H1 (cell line): Measurements from ENCODE around the gene ZNF225. TPM values are rescaled to one million over a fixed set of nuclear protein-coding genes. Genes with fewer than 3 reads are reported as not detected.

Experiments
- CTCF ChIA-PET: fragments of 300-600 bp; sonication (Branson Sonifier 250); formaldehyde crosslinking; loops from one replicate; lab custom pipeline; 2021; ENCODE audit not compliant: partially characterized antibody; lab: Charles Lee
- POLR2A ChIA-PET: fragments of 300-600 bp; sonication (Branson Sonifier 250); formaldehyde crosslinking; loops from one replicate; lab custom pipeline; 2021; ENCODE audit warnings: inconsistent platforms; ENCODE audit not compliant: partially characterized antibody; lab: Charles Lee
- DNase-seq, 2 experiments: peaks; one replicate each; pipeline versions ENCODE4 v3.0.0 to v3.0.0-alpha.2; 2010 to 2022; ENCODE audit warnings: low spot score in 2 of 2, low read depth in 1 of 2, mixed read lengths in 1 of 2
- FAIRE-seq: peaks from 2 replicates; lab custom pipeline; 2011; peaks lifted over from hg19 to GRCh38; lab: Jason Lieb, UNC
- H2AFZ ChIP-seq: 2 replicates; pipeline ENCODE4 v1.8.1; 2012; ENCODE audit warnings: low read length, inconsistent platforms
- H2AK5ac ChIP-seq: 2 replicates; pipeline ENCODE4 v1.6.1; 2013; ENCODE audit warnings: low read depth, low read length
- H2BK120ac ChIP-seq: replicated peaks from 2 replicates; pipeline ENCODE3; 2013; ENCODE audit warnings: low read depth, low read length, inconsistent platforms
- H2BK12ac ChIP-seq: 2 replicates; pipeline ENCODE4 v1.6.1; 2013; ENCODE audit warnings: low read depth, low read length
- H2BK15ac ChIP-seq: 2 replicates; pipeline ENCODE4 v1.6.1; 2013; ENCODE audit warnings: low read length
- H2BK20ac ChIP-seq: 2 replicates; pipeline ENCODE4 v1.6.1; 2013; ENCODE audit warnings: low read length
- H2BK5ac ChIP-seq: 2 replicates; pipeline ENCODE4 v1.6.1; 2013; ENCODE audit warnings: low read depth, low read length
- H3K14ac ChIP-seq: 2 replicates; pipeline ENCODE4 v1.6.1; 2013; ENCODE audit warnings: inconsistent platforms; ENCODE audit not compliant: insufficient read length
- H3K18ac ChIP-seq: 2 replicates; pipeline ENCODE4 v1.6.1; 2013; ENCODE audit warnings: low read length; ENCODE audit errors: extremely low read depth
- H3K23ac ChIP-seq: 2 replicates; pipeline ENCODE4 v1.6.1; 2013; ENCODE audit warnings: inconsistent platforms; ENCODE audit not compliant: insufficient read length
- H3K23me2 ChIP-seq: 2 replicates; pipeline ENCODE4 v1.6.1; 2013; ENCODE audit warnings: low read depth, low read length
- H3K27ac ChIP-seq: 2 replicates; pipeline ENCODE4 v1.6.1; 2011; ENCODE audit warnings: low read depth, low read length, inconsistent platforms
- H3K27me3 ChIP-seq, 4 experiments: replicated peaks in 1 of 4; 1 replicate in 1 of 4; 2 replicates in 3 of 4; pipeline versions ENCODE4 v1.6.1 to v1.8.1; 2011 to 2013; ENCODE audit warnings: low read length in 3 of 4, mild to moderate bottlenecking in 3 of 4, inconsistent platforms in 2 of 4, mixed read lengths in 2 of 4, moderate library complexity in 1 of 4; ENCODE audit not compliant: control insufficient read depth in 3 of 4, insufficient read depth in 3 of 4; ENCODE audit errors: extremely low read depth in 1 of 4
- H3K36me3 ChIP-seq, 4 experiments: 2 replicates each; pipeline versions ENCODE4 v1.6.1 to v1.8.1; 2011 to 2013; ENCODE audit warnings: mild to moderate bottlenecking in 4 of 4, low read length in 3 of 4, moderate library complexity in 2 of 4, control low read depth in 1 of 4, inconsistent platforms in 1 of 4; ENCODE audit not compliant: insufficient read depth in 4 of 4, control insufficient read depth in 2 of 4
- H3K4ac ChIP-seq: replicated peaks from 2 replicates; pipeline ENCODE3; 2013; ENCODE audit warnings: low read length, low read depth, mixed read lengths, inconsistent platforms; ENCODE audit not compliant: insufficient read length
- H3K4me1 ChIP-seq, 4 experiments: replicated peaks in 1 of 4; 1 replicate in 1 of 4; 2 replicates in 3 of 4; pipeline versions ENCODE4 v1.6.1 to v1.8.1; 2011 to 2013; ENCODE audit warnings: low read length in 3 of 4, inconsistent platforms in 2 of 4, mixed read lengths in 1 of 4; ENCODE audit not compliant: insufficient read depth in 4 of 4, control insufficient read depth in 3 of 4
- H3K4me2 ChIP-seq, 2 experiments: 2 replicates each; pipeline versions ENCODE4 v1.6.1 to v1.8.1; 2011 to 2013; ENCODE audit warnings: low read depth in 2 of 2, low read length in 2 of 2, control low read depth in 1 of 2, inconsistent platforms in 1 of 2, mild to moderate bottlenecking in 1 of 2; ENCODE audit not compliant: insufficient read depth in 1 of 2
- H3K4me3 ChIP-seq, 4 experiments: fragments of 200-600, 300-600 bp in 1 of 4; sonication (generic), shearing (Covaris generic), sonication (Bioruptor Twin) in 1 of 4; 2 replicates each; pipeline versions ENCODE4 v1.5.1 to v1.8.1; 2011 to 2016; ENCODE audit warnings: low read length in 4 of 4, low read depth in 3 of 4, control low read depth in 2 of 4, inconsistent platforms in 2 of 4, mild to moderate bottlenecking in 2 of 4, mixed read lengths in 1 of 4, moderate library complexity in 1 of 4; ENCODE audit not compliant: insufficient read depth in 2 of 4; ENCODE audit errors: extremely low read depth in 1 of 4
- H3K56ac ChIP-seq: replicated peaks from 2 replicates; pipeline ENCODE3; 2013; ENCODE audit warnings: low read depth, mild to moderate bottlenecking, mixed read lengths, low read length, inconsistent platforms; ENCODE audit not compliant: insufficient read length
- H3K79me1 ChIP-seq: 2 replicates; pipeline ENCODE4 v1.6.1; 2013; ENCODE audit warnings: low read depth, low read length, control low read depth
- H3K79me2 ChIP-seq, 2 experiments: 2 replicates each; pipeline versions ENCODE4 v1.6.1 to v1.8.1; 2012 to 2013; ENCODE audit warnings: low read length in 2 of 2, mild to moderate bottlenecking in 2 of 2, inconsistent platforms in 1 of 2; ENCODE audit not compliant: insufficient read depth in 2 of 2, control insufficient read depth in 1 of 2
- H3K9ac ChIP-seq, 4 experiments: replicated peaks in 1 of 4; 1 replicate in 1 of 4; 2 replicates in 3 of 4; pipeline versions ENCODE4 v1.6.1 to v1.8.1; 2011 to 2013; ENCODE audit warnings: low read depth in 3 of 4, low read length in 3 of 4, control low read depth in 2 of 4, mild to moderate bottlenecking in 2 of 4, moderate library complexity in 2 of 4, inconsistent platforms in 1 of 4; ENCODE audit errors: extremely low read depth in 1 of 4
- H3K9me3 ChIP-seq, 2 experiments: 2 replicates each; pipeline versions ENCODE4 v1.6.1 to v1.8.1; 2012 to 2013; ENCODE audit warnings: mild to moderate bottlenecking in 2 of 2, moderate library complexity in 2 of 2, control low read depth in 1 of 2, inconsistent platforms in 1 of 2, low read depth in 1 of 2, low read length in 1 of 2, mixed read lengths in 1 of 2; ENCODE audit not compliant: insufficient read depth in 2 of 2
- H4K20me1 ChIP-seq, 2 experiments: replicated peaks in 1 of 2; 2 replicates each; pipeline versions ENCODE3 to v1.8.1; 2011 to 2013; ENCODE audit warnings: inconsistent platforms in 2 of 2, low read length in 2 of 2, mild to moderate bottlenecking in 1 of 2; ENCODE audit not compliant: insufficient read depth in 2 of 2, control insufficient read depth in 1 of 2
- H4K5ac ChIP-seq: 2 replicates; pipeline ENCODE4 v1.6.1; 2013; ENCODE audit warnings: low read length, low read depth, mixed read lengths, inconsistent platforms; ENCODE audit not compliant: insufficient read length
- H4K8ac ChIP-seq: 2 replicates; pipeline ENCODE4 v1.8.0; 2013; ENCODE audit warnings: mild to moderate bottlenecking, moderate library complexity, low read length, inconsistent platforms; ENCODE audit not compliant: insufficient read depth; ENCODE audit errors: extremely low read depth
- H4K91ac ChIP-seq: replicated peaks from 2 replicates; pipeline ENCODE3; 2013; ENCODE audit warnings: low read length, mixed read lengths, inconsistent platforms; ENCODE audit not compliant: insufficient read length
- ASH2L ChIP-seq: fragments of 200-600, 300-600 bp; sonication (generic); IDR thresholded peaks from one replicate; pipeline ENCODE4 v1.7.1; 2017; ENCODE audit warnings: low read length
- CHD1 ChIP-seq: IDR thresholded peaks from 2 replicates; pipeline ENCODE4 v1.6.1; 2012; ENCODE audit warnings: low read depth, low read length, improper control_type of control experiment
- CHD2 ChIP-seq: IDR thresholded peaks from 2 replicates; pipeline ENCODE4 v1.6.1; 2012; ENCODE audit warnings: low read length, improper control_type of control experiment
- KDM1A ChIP-seq: fragments of 200-600, 300-600 bp; sonication (generic); IDR thresholded peaks from 2 replicates; pipeline ENCODE4 v1.7.1; 2016; ENCODE audit warnings: mild to moderate bottlenecking, low read length, borderline replicate concordance
- RAD21 ChIP-seq, 2 experiments: IDR thresholded peaks in 1 of 2; conservative IDR thresholded peaks in 1 of 2; 2 replicates each; pipeline ENCODE4 v1.6.1; 2011; ENCODE audit warnings: low read depth in 2 of 2, low read length in 2 of 2, improper control_type of control experiment in 1 of 2, inconsistent platforms in 1 of 2, mild to moderate bottlenecking in 1 of 2, moderate library complexity in 1 of 2
- SIRT6 ChIP-seq: IDR thresholded peaks from one replicate; pipeline ENCODE4 v1.7.1; 2012; ENCODE audit warnings: low read length, inconsistent platforms
- SP2 ChIP-seq: IDR thresholded peaks from 2 replicates; pipeline ENCODE4 v1.6.1; 2012; ENCODE audit warnings: mild to moderate bottlenecking, low read length, inconsistent platforms
- SRF ChIP-seq: IDR thresholded peaks from 2 replicates; pipeline ENCODE4 v1.6.1; 2011; ENCODE audit warnings: mild to moderate bottlenecking, low read depth, low read length, moderate library complexity
- SUZ12 ChIP-seq: fragments of 200-600 bp; sonication (generic); IDR thresholded peaks from 2 replicates; pipeline ENCODE4 v1.6.1; 2012; ENCODE audit warnings: mild to moderate bottlenecking, inconsistent platforms, low read length, moderate library complexity, mixed read lengths
- TBP ChIP-seq: IDR thresholded peaks from 2 replicates; pipeline ENCODE4 v1.6.1; 2011; ENCODE audit warnings: low read depth, low read length, improper control_type of control experiment
- ZNF274 ChIP-seq: IDR thresholded peaks from 2 replicates; pipeline ENCODE4 v1.7.0; 2012; ENCODE audit warnings: low read length, borderline replicate concordance; ENCODE audit errors: extremely low read depth
- WGBS, 2 experiments: shearing (Covaris generic) in 1 of 2; methylation state at CpG; one replicate each; pipeline versions ENCODE4 v1.1.6 to v1.1.7; 2013 to 2015; ENCODE audit warnings: low lambda C conversion rate in 2 of 2, mixed read lengths in 2 of 2, inconsistent platforms in 1 of 2, low coverage in 1 of 2, missing lambda C conversion rate in 1 of 2; ENCODE audit not compliant: insufficient replicate concordance in 2 of 2, insufficient coverage in 1 of 2, insufficient read length in 1 of 2; ENCODE audit errors: extremely low coverage in 1 of 2, missing lambda C conversion rate in 1 of 2; 5-methylcytosine and 5-hydroxymethylcytosine counted together
- polyA plus RNA-seq, 7 experiments: library from polyadenylated mRNA; depleted of rRNA in 3 of 7; stranded (reverse) in 5 of 7; unstranded in 2 of 7; fragments of >200 nt in 5 of 7; fragments of 200-250 nt in 2 of 7; gene quantifications; 1 replicate in 5 of 7; 2 replicates in 1 of 7; 4 replicates in 1 of 7; pipeline versions ENCODE4 v1.2.1 to v1.2.3, GENCODE V29; 2011 to 2013; ENCODE audit warnings: missing spikeins in 2 of 7, mixed read lengths in 2 of 7
- total RNA-seq: library from RNA; stranded (reverse); fragmentation: NEBNext Ultra II Directional; extraction: Animal tissue kit (Norgen Biotek cat#: 25700); gene quantifications from 2 replicates; pipeline ENCODE4 v1.2.1, GENCODE V29; 2021
- TF ChIP-seq, protein P1 (sequence below): IDR thresholded peaks from 2 replicates; pipeline ENCODE4 v1.6.1; 2012; ENCODE audit warnings: inconsistent platforms

ZNF225 gene
- total and polyA plus RNA-seq, 2 of the 8 experiments (the other 6 are each of a cell fraction or from before 2014, with no cell fraction given), result 0.98 to 5.0 TPM

DNA sequence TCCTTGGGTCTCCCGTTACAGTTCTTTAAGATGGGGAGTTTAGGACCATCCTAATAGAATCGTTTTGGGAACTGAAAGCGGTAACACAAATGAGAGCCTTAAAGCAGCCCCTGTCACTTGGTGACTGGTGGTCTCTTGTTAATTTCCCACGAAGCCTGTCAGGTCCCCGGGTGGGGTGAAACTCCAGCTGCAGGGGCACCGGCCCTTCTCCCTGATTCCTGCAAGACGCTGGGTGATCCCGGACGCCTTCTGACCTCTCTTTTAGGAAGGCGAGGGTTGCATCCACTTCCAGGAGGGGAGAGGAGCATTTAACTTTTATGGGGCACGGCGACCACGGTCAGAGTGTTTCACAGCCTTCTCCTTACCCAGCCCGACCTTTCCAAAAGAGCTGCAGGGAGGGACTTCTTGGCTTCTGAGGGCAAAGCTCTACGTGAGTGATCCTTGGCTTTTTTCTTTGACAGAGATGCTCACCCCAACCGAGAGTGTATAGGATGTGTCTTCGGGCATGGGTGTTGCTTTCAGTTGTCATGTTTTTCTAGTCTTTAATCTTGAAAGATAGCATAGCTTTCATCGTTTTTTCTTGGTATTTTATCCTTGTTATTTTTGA lies 688 bp downstream of the ZNF225 start:
- Histone ChIP-seq H2AFZ (peak overlapping the region; percentile 76), H2BK12ac (no peak overlapping the region), H3K4ac (no peak overlapping the region), H3K36me3 (peaks cover 0 to 13% (median 3%) of the 10 kb centered on the region in 4 experiments; a peak in 5 of 8 replicates), H4K20me1 (no peaks in the 10 kb centered on the region), H4K91ac (no peak overlapping the region), H3K56ac (no peak overlapping the region), H3K4me3 (peak overlapping the region; percentile 80 to 100 (median 95)), H3K4me2 (peak overlapping the region; percentile 69 to 86), H2AK5ac (no peak overlapping the region), H3K27me3 (no peaks in the 10 kb centered on the region), H3K14ac (no peak overlapping the region), H3K27ac (no peak overlapping the region), H3K9ac (peak overlapping the region in 3 of 4 experiments; percentile 1 to 64 (median 9); a peak in 2 of 7 replicates), H2BK15ac (no peak overlapping the region), H3K79me2 (peaks cover 0 to 14% of the 10 kb centered on the region in 2 experiments; a peak in 2 of 4 replicates), H3K23me2 (peaks cover 4% of the 10 kb centered on the region; the same call in 1 of the 2 replicates), H3K4me1 (no peaks in the 10 kb centered on the region), H3K79me1 (no peaks in the 10 kb centered on the region; the same call in 1 of the 2 replicates), H3K9me3 (peaks cover 7 to 9% of the 10 kb centered on the region in 2 experiments; a peak in 1 of 4 replicates), H4K8ac (no peak overlapping the region)
- no peak for FAIRE-seq
- ChIA-PET CTCF (interaction anchor here (0.6 to 0.8 kb wide), 2 partner anchors 92 to 109 kb away, joined by 3 read pairs; no protein-coding TSS in a partner anchor), POLR2A (interaction anchor here (0.7 to 3.8 kb wide), 4 partner anchors 19 to 51 kb away, joined by 3 to 27 read pairs (median 12); partner anchors contain the start of genes ZNF224 and ZNF226)
- 18% methylated on average over 18 of the region's 18 CpGs; no CpG with 5 or more reads in 1 of the 2 experiments for WGBS, 2 experiments
- TF ChIP-seq KDM1A, result no peak
- no peak for TF ChIP-seq ASH2L
- no peak for TF ChIP-seq RAD21 (IDR thresholded peaks at IDR 0.05 in 1 of 2, conservative IDR thresholded peaks at IDR 0.05 in 1 of 2; ENCODE audit: low read depth in 2 of 2, low read length in 2 of 2)
- no peak for TF ChIP-seq SIRT6
- no peak for TF ChIP-seq CHD1
- no peak for TF ChIP-seq ZNF274
- TF ChIP-seq TBP, result no peak
- no peak for TF ChIP-seq SRF
- TF ChIP-seq CHD2, result no peak
- no peak for TF ChIP-seq SP2
- TF ChIP-seq, protein P1, sequence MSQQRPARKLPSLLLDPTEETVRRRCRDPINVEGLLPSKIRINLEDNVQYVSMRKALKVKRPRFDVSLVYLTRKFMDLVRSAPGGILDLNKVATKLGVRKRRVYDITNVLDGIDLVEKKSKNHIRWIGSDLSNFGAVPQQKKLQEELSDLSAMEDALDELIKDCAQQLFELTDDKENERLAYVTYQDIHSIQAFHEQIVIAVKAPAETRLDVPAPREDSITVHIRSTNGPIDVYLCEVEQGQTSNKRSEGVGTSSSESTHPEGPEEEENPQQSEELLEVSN, result no peak
- TF ChIP-seq SUZ12, result no peak
- TF ChIP-seq, all 59 proteins: peak for 0
- H4K5ac ChIP-seq, result no peak overlapping the region
- H2BK20ac ChIP-seq, result no peak overlapping the region
- DNase-seq, result no peak
- no peak overlapping the region for H3K23ac ChIP-seq
- H3K18ac ChIP-seq, result no peak overlapping the region
- no peak overlapping the region for H2BK120ac ChIP-seq
- H2BK5ac ChIP-seq, result no peak overlapping the region
